Measurements from ENCODE around the gene GPR84.

The GPR84 gene

DNA sequence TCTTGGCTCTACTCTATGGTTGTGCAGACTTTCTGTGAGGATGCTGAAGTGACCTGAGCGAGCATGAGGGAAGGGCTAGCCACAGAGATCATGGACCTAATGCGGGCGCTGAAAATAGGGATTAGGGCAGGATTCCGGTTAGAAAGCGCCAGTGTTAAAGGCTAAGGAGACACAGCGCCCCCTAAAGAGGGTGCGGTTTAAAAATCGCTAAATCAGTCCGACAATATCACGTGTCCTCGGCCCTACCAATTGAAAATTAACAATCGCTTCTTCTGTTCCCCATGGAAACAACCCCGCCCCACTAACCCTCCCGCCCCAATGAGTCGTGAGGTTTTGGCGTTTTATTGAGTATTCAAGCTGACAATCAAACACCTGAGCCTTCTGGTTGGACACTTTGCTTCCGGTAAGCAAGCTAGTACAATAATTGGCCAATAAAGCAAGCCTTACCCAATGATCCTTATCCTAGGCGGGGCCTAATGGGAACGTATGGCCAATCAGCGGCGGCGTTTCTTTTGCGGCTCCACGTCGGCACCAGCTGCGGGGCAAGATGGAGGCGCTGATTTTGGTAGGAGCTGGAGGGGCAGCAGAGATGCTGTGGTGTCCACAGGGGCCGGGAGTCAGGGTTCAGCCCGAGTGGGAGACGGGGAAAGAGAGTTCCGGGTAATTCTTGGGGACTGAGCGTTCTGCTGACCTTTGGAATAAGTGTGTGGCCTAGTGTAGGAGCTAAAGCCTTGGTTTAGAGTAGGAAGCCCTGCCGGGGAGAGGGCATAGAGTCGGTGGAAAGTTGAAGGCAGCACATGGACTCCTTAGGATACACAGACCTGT is 39.5 kb downstream of the GPR84 start, which contains the start of gene COPZ1:
Gene COPZ1, plus strand, starts transcription at position 515 of the 825 bp plus-strand sequence. Its CDS starts 33 bp downstream, at position 548.
- Histone ChIP-seq H3K36me3 (peaks cover 0 to 5% (median 0%) of the 10 kb centered on the region in 3 donors), H3K4me3 (peak within 1 kb of the TSS; percentile 77 to 86), H3K9me3 (no peaks in the 10 kb centered on the region), H3K4me1 (peaks cover 0 to 42% (median 22%) of the 10 kb centered on the region in 4 donors), H3K27me3 (no peaks in the 10 kb centered on the region), H3K27ac (peak within 1 kb of the TSS; percentile 82 to 90)
- TF ChIP-seq, protein P1, sequence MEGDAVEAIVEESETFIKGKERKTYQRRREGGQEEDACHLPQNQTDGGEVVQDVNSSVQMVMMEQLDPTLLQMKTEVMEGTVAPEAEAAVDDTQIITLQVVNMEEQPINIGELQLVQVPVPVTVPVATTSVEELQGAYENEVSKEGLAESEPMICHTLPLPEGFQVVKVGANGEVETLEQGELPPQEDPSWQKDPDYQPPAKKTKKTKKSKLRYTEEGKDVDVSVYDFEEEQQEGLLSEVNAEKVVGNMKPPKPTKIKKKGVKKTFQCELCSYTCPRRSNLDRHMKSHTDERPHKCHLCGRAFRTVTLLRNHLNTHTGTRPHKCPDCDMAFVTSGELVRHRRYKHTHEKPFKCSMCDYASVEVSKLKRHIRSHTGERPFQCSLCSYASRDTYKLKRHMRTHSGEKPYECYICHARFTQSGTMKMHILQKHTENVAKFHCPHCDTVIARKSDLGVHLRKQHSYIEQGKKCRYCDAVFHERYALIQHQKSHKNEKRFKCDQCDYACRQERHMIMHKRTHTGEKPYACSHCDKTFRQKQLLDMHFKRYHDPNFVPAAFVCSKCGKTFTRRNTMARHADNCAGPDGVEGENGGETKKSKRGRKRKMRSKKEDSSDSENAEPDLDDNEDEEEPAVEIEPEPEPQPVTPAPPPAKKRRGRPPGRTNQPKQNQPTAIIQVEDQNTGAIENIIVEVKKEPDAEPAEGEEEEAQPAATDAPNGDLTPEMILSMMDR (IDR thresholded peaks at IDR 0.05) = peak; percentile 54 to 59
- intact Hi-C loops (cut with DNase I; ENCODE audit: low total_unique reads) = loop anchor here (5.0 kb wide), 1 partner anchor 38 kb away; no protein-coding TSS in a partner anchor
- DNase-seq = peak; percentile 97 to 98

DNA sequence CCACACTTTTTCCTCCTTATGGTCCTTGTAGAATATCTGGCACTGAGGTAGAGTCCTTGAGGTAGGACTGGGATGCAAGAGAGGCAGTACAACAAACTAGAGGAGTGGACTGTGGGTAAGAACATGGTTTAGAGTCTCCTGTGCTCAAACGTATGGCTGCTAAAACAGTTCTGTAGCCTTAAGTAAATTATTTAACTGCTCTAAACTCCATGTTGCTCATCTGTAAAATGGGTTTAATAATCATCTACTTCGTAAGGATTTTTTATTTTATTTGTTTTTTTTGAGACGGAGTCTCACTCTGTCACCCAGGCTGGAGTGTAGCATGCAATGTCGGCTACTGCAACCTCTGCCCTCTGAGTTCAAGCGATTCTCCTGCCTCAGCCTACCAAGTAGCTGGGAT is 42.9 kb downstream of the GPR84 start:
- H3K27me3 ChIP-seq = no peaks in the 10 kb centered on the region
- H3K27ac ChIP-seq = no peak overlapping the region
- no peaks in the 10 kb centered on the region for H3K36me3 ChIP-seq
- TF ChIP-seq, protein P1 (IDR thresholded peaks at IDR 0.05) = no peak
- no peaks in the 10 kb centered on the region for H3K9me3 ChIP-seq
- intact Hi-C loops (cut with DNase I; ENCODE audit: low total_unique reads) = loop anchor here (5.0 kb wide), 1 partner anchor 34 kb away; no protein-coding TSS in a partner anchor
- no peak for DNase-seq
- peaks cover 0 to 10% (median 7%) of the 10 kb centered on the region in 4 donors for H3K4me1 ChIP-seq
- H3K4me3 ChIP-seq = no peak overlapping the region
